K562 (cell line): Measurements from ENCODE around the gene CAMK1D. TPM values are rescaled to one million over a fixed set of nuclear protein-coding genes. Genes with fewer than 3 reads are reported as not detected.
A peak's percentile ranks its signal among the peaks of the same experiment; 100 is the strongest.

Experiments used
- ATAC-seq: fragments of 200-7000 bp; cut with Tn5 transposase; 3 replicates; pipeline ENCODE4 v1.9.1; 2020; ENCODE audit warnings: moderate library complexity
- BruUV-seq: library from RNA; stranded (reverse); fragments of 400-500 nt; replicated peaks from 2 replicates; lab custom pipeline; 2021; lab: Mats Ljungman, UMichigan
- CTCF ChIA-PET: fragments of 300-600 bp; formaldehyde crosslinking; extraction: SDS; loops from one replicate; lab custom pipeline; 2021; ENCODE audit warnings: low intra/inter-chr PET ratio; lab: Yijun Ruan, JAX
- POLR2A ChIA-PET: fragments of 300-600, 350-650 bp; sonication (Branson Sonifier 250); formaldehyde crosslinking; extraction: SDS; loops from one replicate; lab custom pipeline; 2021; ENCODE audit warnings: antibody characterized with exemption, inconsistent platforms; lab: Yijun Ruan, JAX
- DNase-seq, 4 experiments: peaks; one replicate each; pipeline versions ENCODE4 v3.0.0 to v3.0.0-alpha.2; 2011 to 2018; ENCODE audit warnings: low spot score in 3 of 4, mixed read lengths in 3 of 4; ENCODE audit errors: extremely low read depth in 1 of 4
- FAIRE-seq: peaks from 2 replicates; lab custom pipeline; 2011; peaks lifted over from hg19 to GRCh38; lab: Jason Lieb, UNC
- H2AFZ ChIP-seq: 2 replicates; pipeline ENCODE4 v1.6.0; 2011; ENCODE audit warnings: low read depth, low read length, control low read depth, inconsistent platforms
- H3K27ac ChIP-seq: fragments of 200-600 bp; 3 replicates; pipeline ENCODE4 v1.8.0; 2011; ENCODE audit warnings: low read depth, mild to moderate bottlenecking, control low read depth, inconsistent platforms, low read length, moderate library complexity, mixed read lengths; ENCODE audit errors: extremely low read depth
- H3K27me3 ChIP-seq, 2 experiments: fragments of 300-600 bp in 1 of 2; 2 replicates in 1 of 2; 3 replicates in 1 of 2; pipeline versions ENCODE4 v1.6.0 to v1.8.0; 2011; ENCODE audit warnings: inconsistent platforms in 2 of 2, low read length in 2 of 2, mild to moderate bottlenecking in 1 of 2, mixed read lengths in 1 of 2, moderate library complexity in 1 of 2; ENCODE audit not compliant: control insufficient read depth in 2 of 2, insufficient read depth in 2 of 2
- H3K36me3 ChIP-seq: fragments of 300-600 bp; 3 replicates; pipeline ENCODE4 v1.8.0; 2011; ENCODE audit warnings: mild to moderate bottlenecking, low read length, inconsistent platforms; ENCODE audit not compliant: control insufficient read depth, insufficient read depth
- H3K4me1 ChIP-seq, 2 experiments: fragments of 200-600 bp in 1 of 2; replicated peaks in 1 of 2; 2 replicates in 1 of 2; 3 replicates in 1 of 2; pipeline versions ENCODE4 v1.5.1 to v1.8.0; 2011; ENCODE audit warnings: inconsistent platforms in 2 of 2, low read length in 2 of 2, mild to moderate bottlenecking in 1 of 2, mixed read lengths in 1 of 2, moderate library complexity in 1 of 2; ENCODE audit not compliant: control insufficient read depth in 2 of 2, insufficient read depth in 2 of 2
- H3K4me2 ChIP-seq: 2 replicates; pipeline ENCODE4 v1.6.1; 2011; ENCODE audit warnings: low read length, control low read depth, inconsistent platforms, mixed read lengths; ENCODE audit not compliant: insufficient read depth
- H3K4me3 ChIP-seq: fragments of 200-600 bp; sonication (generic), shearing (Covaris generic); 2 replicates; pipeline ENCODE4 v1.5.1; 2016; ENCODE audit warnings: control low read depth, inconsistent platforms
- H3K79me2 ChIP-seq: fragments of 200-600 bp; 3 replicates; pipeline ENCODE4 v1.8.0; 2011; ENCODE audit warnings: low read length, inconsistent platforms; ENCODE audit not compliant: control insufficient read depth, insufficient read depth
- H3K9ac ChIP-seq, 2 experiments: 2 replicates each; pipeline versions ENCODE4 v1.6.0 to v1.6.1; 2011; ENCODE audit warnings: low read depth in 2 of 2, low read length in 2 of 2, control low read depth in 1 of 2, inconsistent platforms in 1 of 2, mild to moderate bottlenecking in 1 of 2, mixed read lengths in 1 of 2; ENCODE audit not compliant: insufficient read depth in 1 of 2
- H3K9me1 ChIP-seq: one replicate; pipeline ENCODE4 v1.6.0; 2011; ENCODE audit warnings: inconsistent platforms, mild to moderate bottlenecking, low read length, moderate library complexity; ENCODE audit not compliant: control insufficient read depth, insufficient read depth
- H3K9me3 ChIP-seq: replicated peaks from 2 replicates; pipeline ENCODE4 v1.5.1; 2011; ENCODE audit warnings: low read depth, low read length, inconsistent platforms; ENCODE audit not compliant: control insufficient read depth, insufficient read depth
- H4K20me1 ChIP-seq: replicated peaks from 2 replicates; pipeline ENCODE4 v1.6.1; 2011; ENCODE audit warnings: low read length, inconsistent platforms, mixed read lengths; ENCODE audit not compliant: control insufficient read depth, insufficient read depth
- NRF1 ChIP-seq, 2 experiments: fragments of 450-650 bp; IDR thresholded peaks in 1 of 2; conservative IDR thresholded peaks in 1 of 2; 2 replicates each; pipeline ENCODE4 v1.6.1; 2014; ENCODE audit warnings: mild to moderate bottlenecking in 2 of 2
- SRSF1 ChIP-seq: fragments of 200-400 bp; formaldehyde crosslinking; IDR thresholded peaks from 2 replicates; pipeline ENCODE4 v1.6.1; 2017; ENCODE audit warnings: mild to moderate bottlenecking, low read depth, low read length, moderate library complexity
- ZBTB40 ChIP-seq, 2 experiments: fragments of 450-650 bp in 1 of 2; sonication (generic) in 1 of 2; formaldehyde crosslinking in 1 of 2; IDR thresholded peaks; 2 replicates each; pipeline versions ENCODE4 v1.7.1 to v1.9.0; 2016 to 2022; ENCODE audit warnings: inconsistent platforms in 1 of 2, mild to moderate bottlenecking in 1 of 2, missing genetic modification reagents in 1 of 2
- ZFP36 ChIP-seq: fragments of 150-350 bp; IDR thresholded peaks from 2 replicates; pipeline ENCODE4 v1.6.1; 2018; ENCODE audit warnings: low read length, low read depth; ENCODE audit not compliant: partially characterized antibody
- ZNF253 ChIP-seq: fragments of 250-450 bp; sonication (Bioruptor Pico); conservative IDR thresholded peaks from 2 replicates; pipeline ENCODE4 v1.6.1; 2021; ENCODE audit warnings: mild to moderate bottlenecking
- ZNF277 ChIP-seq: fragments of 250-450 bp; sonication (Bioruptor Pico); IDR thresholded peaks from 2 replicates; pipeline ENCODE4 v1.8.0; 2022; ENCODE audit warnings: inconsistent platforms, mild to moderate bottlenecking, moderate library complexity, borderline replicate concordance
- WGBS: fragments of 100-300 bp; shearing (Covaris generic); methylation state at CpG from one replicate; pipeline ENCODE4 v1.1.6; 2016; ENCODE audit warnings: low coverage, mixed read lengths; ENCODE audit not compliant: insufficient coverage; ENCODE audit errors: missing lambda C conversion rate; 5-methylcytosine and 5-hydroxymethylcytosine counted together
- in situ Hi-C: fragments of 300-500 bp; cut with MboI; formaldehyde crosslinking; loops from 4 replicates; pipeline ENCODE4 v1.15.0; 2018; ENCODE audit warnings: inconsistent platforms, mixed read lengths
- intact Hi-C: fragments of 100-400 bp; cut with micrococcal nuclease; formaldehyde crosslinking; loops from 2 replicates; pipeline ENCODE4 v1.14.2; 2022
- polyA plus RNA-seq, 8 experiments: library from polyadenylated mRNA; depleted of rRNA in 4 of 8; stranded (reverse) in 5 of 8; unstranded in 3 of 8; fragments of >200 nt; fragmentation: Nextera tagmentation in 2 of 8; fragmentation: Illumina TruSeq in 1 of 8; extraction: Ambion mirVana in 2 of 8; extraction: Trizol in 1 of 8; gene quantifications; 2 replicates each; pipeline versions ENCODE4 v1.2.1 to v1.2.3, GENCODE V29; 2011 to 2014; ENCODE audit warnings: inconsistent platforms in 1 of 8, missing spikeins in 1 of 8
- total RNA-seq, 7 experiments: library from RNA; depleted of rRNA in 6 of 7; stranded (reverse); fragments of >200 nt in 6 of 7; fragmentation: Illumina TruSeq in 2 of 7; extraction: Trizol in 2 of 7; gene quantifications; 2 replicates each; pipeline versions ENCODE4 v1.2.1 to v1.2.3, GENCODE V29; 2011 to 2021; ENCODE audit warnings: low replicate concordance in 1 of 7

Gene CAMK1D
- total and polyA plus RNA-seq, 9 of the 15 experiments (the other 6 are each of a cell fraction or from before 2014, with no cell fraction given), result 0.12 to 0.24 (median 0.20) TPM; not detected in 5

GRCh38 chr10:12609435-12609834 is 260.1 kb downstream of the CAMK1D start:
- no peak overlapping the region for H3K4me2 ChIP-seq
- ATAC-seq (no peak), DNase-seq (no peak), FAIRE-seq (no peak)
- H3K4me1 ChIP-seq, result no peaks in the 10 kb centered on the region
- H4K20me1 ChIP-seq, result no peaks in the 10 kb centered on the region
- 1% methylated on average over 7 of the region's 7 CpGs for WGBS
- no peak overlapping the region for H3K4me3 ChIP-seq
- no peaks in the 10 kb centered on the region for H3K36me3 ChIP-seq
- no peak for TF ChIP-seq ZFP36
- no peak for TF ChIP-seq ZNF277 (CRISPR knock-in tag)
- no peak for TF ChIP-seq SRSF1
- no peak for TF ChIP-seq ZNF253 (CRISPR knock-in tag)
- TF ChIP-seq ZBTB40 (IDR thresholded peaks at IDR 0.05), result no peak
- TF ChIP-seq ZBTB40 (CRISPR knock-in tag; IDR thresholded peaks at IDR 0.05), result no peak
- peak; percentile 35 to 47; a peak in 1 of 4 replicates for TF ChIP-seq NRF1 (conservative IDR thresholded peaks at IDR 0.05 in 1 of 2, IDR thresholded peaks at IDR 0.05 in 1 of 2)
- CTCF ChIA-PET, result no interaction called here
- no peak overlapping the region for H2AFZ ChIP-seq
- in situ Hi-C loops, result no loop called here
- H3K9me1 ChIP-seq, result no peaks in the 10 kb centered on the region
- no peaks in the 10 kb centered on the region for H3K79me2 ChIP-seq
- no peaks in the 10 kb centered on the region for H3K9me3 ChIP-seq
- intact Hi-C loops, result no loop called here
- POLR2A ChIA-PET, result no interaction called here
- H3K9ac ChIP-seq, result no peak overlapping the region
- H3K27me3 ChIP-seq, result peaks cover 23 to 34% of the 10 kb centered on the region in 2 experiments
- no TSS peak for BruUV-seq
- no peak overlapping the region for H3K27ac ChIP-seq
